AG04450 (cell line): ENCODE results near the gene C4orf33. TPM values are rescaled to one million over a fixed set of nuclear protein-coding genes. Genes with fewer than 3 reads are reported as not detected.

ENCODE experiments used
- CTCF ChIA-PET: fragments of 300-600, 350-600 bp; formaldehyde crosslinking; extraction: SDS; loops from one replicate; lab custom pipeline; 2022; ENCODE audit warnings: antibody characterized with exemption, inconsistent platforms; lab: Charles Lee
- POLR2A ChIA-PET: fragments of 350-600 bp; formaldehyde crosslinking; extraction: SDS; loops from one replicate; lab custom pipeline; 2021; ENCODE audit warnings: antibody characterized with exemption, inconsistent platforms; lab: Yijun Ruan, JAX
- DNase-seq: peaks from one replicate; pipeline ENCODE4 v3.0.0-alpha.2; 2011; ENCODE audit warnings: low read depth, low spot score
- H3K27ac ChIP-seq: one replicate; pipeline ENCODE4 v1.5.1; 2012; ENCODE audit warnings: low read depth, low read length, control low read depth
- H3K27me3 ChIP-seq: one replicate; pipeline ENCODE4 v1.6.0; 2012; ENCODE audit warnings: low read length; ENCODE audit not compliant: control insufficient read depth, insufficient read depth
- H3K4me3 ChIP-seq: 2 replicates; pipeline ENCODE4 v1.5.1; 2011; ENCODE audit warnings: mild to moderate bottlenecking, low read depth, low read length, control low read depth
- H3K9me3 ChIP-seq: 2 replicates; pipeline ENCODE4 v1.5.1; 2012; ENCODE audit warnings: low read length; ENCODE audit not compliant: control insufficient read depth, insufficient read depth
- polyA plus RNA-seq: library from polyadenylated mRNA; depleted of rRNA; stranded (reverse); fragments of >200 nt; gene quantifications from 2 replicates; pipeline ENCODE4 v1.2.3, GENCODE V29; 2011
- TF ChIP-seq, protein P1 (sequence below): IDR thresholded peaks from 2 replicates; pipeline ENCODE4 v1.5.1; 2011; ENCODE audit warnings: low read depth, low read length, control low read depth, inconsistent platforms

C4orf33 gene
- polyA plus RNA-seq, 1 experiment = 11.9 TPM

DNA sequence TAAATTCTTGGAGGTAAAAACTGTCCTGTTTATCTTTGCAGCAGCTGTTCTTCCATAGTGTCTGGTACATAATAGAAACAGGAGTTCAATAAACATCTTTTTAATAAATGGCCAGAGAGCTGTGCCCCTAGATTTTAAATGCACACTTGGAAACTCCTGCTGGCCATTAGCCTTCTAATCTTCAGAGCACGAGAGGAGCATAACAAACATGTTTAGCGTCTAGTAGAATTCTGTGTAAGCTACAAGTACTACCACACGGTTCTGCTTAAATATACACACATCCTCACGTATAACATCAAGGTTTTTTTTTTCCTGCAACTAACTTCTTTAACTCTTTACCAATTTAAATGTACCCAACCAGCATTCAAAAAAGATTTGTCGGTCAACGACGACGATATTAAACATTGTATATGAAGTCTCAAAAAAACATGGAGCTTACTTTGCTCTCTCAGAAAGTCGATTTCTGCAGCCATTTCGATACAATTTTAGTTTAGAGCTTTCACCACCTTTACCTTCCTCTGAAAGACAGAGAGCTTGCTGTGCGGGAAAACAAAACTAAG, 3.2 kb upstream of the C4orf33 start:
- no peaks in the 10 kb centered on the region for H3K27me3 ChIP-seq
- TF ChIP-seq, protein P1, sequence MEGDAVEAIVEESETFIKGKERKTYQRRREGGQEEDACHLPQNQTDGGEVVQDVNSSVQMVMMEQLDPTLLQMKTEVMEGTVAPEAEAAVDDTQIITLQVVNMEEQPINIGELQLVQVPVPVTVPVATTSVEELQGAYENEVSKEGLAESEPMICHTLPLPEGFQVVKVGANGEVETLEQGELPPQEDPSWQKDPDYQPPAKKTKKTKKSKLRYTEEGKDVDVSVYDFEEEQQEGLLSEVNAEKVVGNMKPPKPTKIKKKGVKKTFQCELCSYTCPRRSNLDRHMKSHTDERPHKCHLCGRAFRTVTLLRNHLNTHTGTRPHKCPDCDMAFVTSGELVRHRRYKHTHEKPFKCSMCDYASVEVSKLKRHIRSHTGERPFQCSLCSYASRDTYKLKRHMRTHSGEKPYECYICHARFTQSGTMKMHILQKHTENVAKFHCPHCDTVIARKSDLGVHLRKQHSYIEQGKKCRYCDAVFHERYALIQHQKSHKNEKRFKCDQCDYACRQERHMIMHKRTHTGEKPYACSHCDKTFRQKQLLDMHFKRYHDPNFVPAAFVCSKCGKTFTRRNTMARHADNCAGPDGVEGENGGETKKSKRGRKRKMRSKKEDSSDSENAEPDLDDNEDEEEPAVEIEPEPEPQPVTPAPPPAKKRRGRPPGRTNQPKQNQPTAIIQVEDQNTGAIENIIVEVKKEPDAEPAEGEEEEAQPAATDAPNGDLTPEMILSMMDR = 0 out of 2 replicates have a peak, but pooled peaks have one; percentile 14
- peak overlapping the region; percentile 83 for H3K4me3 ChIP-seq
- ChIA-PET CTCF (interaction anchor here (0.5 to 1.5 kb wide), 3 partner anchors 74 to 1460 kb away, joined by 3 to 4 read pairs (median 3); partner anchors contain the start of gene INTU), POLR2A (interaction anchor here (0.6 to 1.3 kb wide), 5 partner anchors 29 to 783 kb away, joined by 3 to 4 read pairs (median 3); no protein-coding TSS in a partner anchor)
- H3K27ac ChIP-seq = peak overlapping the region; percentile 98
- no peak for DNase-seq
- H3K9me3 ChIP-seq = no peaks in the 10 kb centered on the region

GRCh38 chr4:129093191-129093920, 2.6 kb upstream of the C4orf33 start, which contains the start of gene SCLT1:
TSS of gene SCLT1 (minus strand) at chr4:129093539. CDS start at chr4:129093103, 436 bp downstream.
- ChIA-PET CTCF (interaction anchor here (0.5 to 1.5 kb wide), 3 partner anchors 75 to 1460 kb away, joined by 3 to 4 read pairs (median 3); partner anchors contain the start of gene INTU), POLR2A (interaction anchor here (0.6 to 1.3 kb wide), 6 partner anchors 29 to 784 kb away, joined by 3 to 4 read pairs (median 3); no protein-coding TSS in a partner anchor)
- TF ChIP-seq, protein P1 = no peak
- H3K4me3 ChIP-seq = peak within 1 kb of the TSS; percentile 83
- H3K27me3 ChIP-seq = no peaks in the 10 kb centered on the region
- H3K27ac ChIP-seq = peak within 1 kb of the TSS; percentile 98
- peak; percentile 93 for DNase-seq
- no peaks in the 10 kb centered on the region for H3K9me3 ChIP-seq

GRCh38 chr4:129094347-129094746, 1.6 kb upstream of the C4orf33 start:
- DNase-seq = no peak
- Histone ChIP-seq H3K9me3 (no peaks in the 10 kb centered on the region), H3K4me3 (no peak overlapping the region), H3K27ac (no peak overlapping the region), H3K27me3 (no peaks in the 10 kb centered on the region)
- TF ChIP-seq, protein P1 = no peak
- ChIA-PET CTCF (no interaction called here), POLR2A (no interaction called here)

GRCh38 chr4:129098531-129099001, 2.6 kb downstream of the C4orf33 start:
- no peaks in the 10 kb centered on the region for H3K27me3 ChIP-seq
- no peak overlapping the region for H3K27ac ChIP-seq
- no peaks in the 10 kb centered on the region for H3K9me3 ChIP-seq
- DNase-seq = no peak
- ChIA-PET CTCF (no interaction called here), POLR2A (no interaction called here)
- TF ChIP-seq, protein P1 = no peak
- no peak overlapping the region for H3K4me3 ChIP-seq
